ENCODE data around the gene PCBD2. TPM values are rescaled to one million over a fixed set of nuclear protein-coding genes. Genes with fewer than 3 reads are reported as not detected.
"Not testable (repeated sequence)": the region's sequence is repeated elsewhere in the genome, so short reads cannot be mapped to it uniquely, and the experiment has no call there.

Gene PCBD2
- total RNA-seq, 1 donor from 2014 or later, result 4.5 TPM

DNA sequence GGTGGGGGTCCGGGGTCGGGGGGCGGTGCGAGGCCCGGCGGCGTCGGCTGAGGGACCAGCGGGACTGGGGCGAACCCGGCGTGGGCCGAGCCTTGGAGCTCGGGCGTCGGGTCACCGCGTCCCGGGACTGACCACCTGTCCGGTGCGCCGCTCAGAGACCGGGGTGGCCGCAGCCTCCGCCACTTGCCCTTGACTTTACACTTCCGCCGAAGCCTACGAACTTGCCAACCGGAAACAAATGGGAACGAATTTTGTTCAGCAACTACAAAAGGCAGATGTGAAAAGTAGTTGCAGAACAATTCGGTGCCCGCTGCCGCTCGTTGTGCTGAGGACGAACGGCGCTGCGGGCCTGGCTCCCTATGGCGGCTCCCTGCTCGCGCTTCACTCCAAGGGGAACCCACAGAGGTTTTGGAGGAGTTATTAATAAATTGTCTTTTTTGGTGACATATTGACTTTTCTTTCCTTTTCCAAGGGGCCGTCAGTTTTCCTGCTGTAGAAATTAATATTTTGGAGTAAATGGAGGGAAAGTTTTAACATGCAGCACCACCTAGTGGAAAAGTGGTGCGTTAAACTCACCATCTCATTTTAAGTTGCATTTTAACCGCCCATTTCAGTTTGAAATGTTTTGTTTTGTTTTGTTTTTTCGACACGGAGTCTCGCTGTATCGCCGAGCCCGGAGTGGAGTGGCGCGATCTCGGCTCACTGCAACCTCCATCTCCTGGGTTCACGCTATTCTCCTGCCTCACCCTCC lies 490 bp downstream of the PCBD2 start:
- FAIRE-seq (no peak), DNase-seq (ENCODE audit: low spot score in 2 of 2) (peak; percentile 50 to 58)

DNA sequence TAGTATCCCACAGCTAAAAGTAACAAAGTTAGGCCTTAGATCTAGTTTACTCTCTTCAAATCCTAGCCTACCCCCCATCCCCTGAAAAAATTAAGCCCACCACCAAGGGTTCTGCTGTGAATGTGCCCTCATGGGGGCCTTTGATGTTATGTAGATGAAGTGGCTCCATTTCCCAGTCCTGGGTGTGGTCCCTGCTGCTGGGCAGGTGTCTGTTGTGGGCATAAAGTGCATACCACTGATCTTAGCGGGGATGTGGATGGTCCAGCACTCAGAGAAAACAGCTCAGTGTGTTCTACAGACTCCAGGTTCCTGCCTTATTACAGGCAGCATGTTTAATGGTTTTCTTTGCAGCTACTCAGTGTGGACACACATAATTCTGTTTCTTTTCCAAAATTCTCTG lies 1.9 kb downstream of the PCBD2 start:
- DNase-seq (ENCODE audit: low spot score in 2 of 2), result no peak
- FAIRE-seq, result no peak

DNA sequence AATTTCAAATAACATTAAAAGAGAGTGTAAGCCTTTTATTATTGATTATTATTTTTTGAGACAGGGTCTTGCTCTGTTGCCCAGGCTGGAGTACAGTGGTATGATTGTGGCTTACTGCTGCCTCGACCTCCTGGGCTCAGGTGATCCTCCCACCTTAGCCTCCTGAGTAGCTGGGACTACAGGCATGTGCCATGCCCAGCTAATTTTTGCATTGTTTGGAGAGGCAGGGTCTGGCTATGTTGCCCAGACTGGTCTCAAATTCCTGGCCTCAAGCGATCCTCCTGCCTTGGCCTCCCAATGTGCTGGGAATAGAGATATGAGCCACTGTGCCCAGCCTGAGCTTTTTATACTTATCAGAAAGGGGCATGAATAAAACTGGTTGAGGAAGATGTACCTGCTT lies 5.8 kb downstream of the PCBD2 start:
- not testable (repeated sequence) for FAIRE-seq; DNase-seq (ENCODE audit: low spot score in 2 of 2)

DNA sequence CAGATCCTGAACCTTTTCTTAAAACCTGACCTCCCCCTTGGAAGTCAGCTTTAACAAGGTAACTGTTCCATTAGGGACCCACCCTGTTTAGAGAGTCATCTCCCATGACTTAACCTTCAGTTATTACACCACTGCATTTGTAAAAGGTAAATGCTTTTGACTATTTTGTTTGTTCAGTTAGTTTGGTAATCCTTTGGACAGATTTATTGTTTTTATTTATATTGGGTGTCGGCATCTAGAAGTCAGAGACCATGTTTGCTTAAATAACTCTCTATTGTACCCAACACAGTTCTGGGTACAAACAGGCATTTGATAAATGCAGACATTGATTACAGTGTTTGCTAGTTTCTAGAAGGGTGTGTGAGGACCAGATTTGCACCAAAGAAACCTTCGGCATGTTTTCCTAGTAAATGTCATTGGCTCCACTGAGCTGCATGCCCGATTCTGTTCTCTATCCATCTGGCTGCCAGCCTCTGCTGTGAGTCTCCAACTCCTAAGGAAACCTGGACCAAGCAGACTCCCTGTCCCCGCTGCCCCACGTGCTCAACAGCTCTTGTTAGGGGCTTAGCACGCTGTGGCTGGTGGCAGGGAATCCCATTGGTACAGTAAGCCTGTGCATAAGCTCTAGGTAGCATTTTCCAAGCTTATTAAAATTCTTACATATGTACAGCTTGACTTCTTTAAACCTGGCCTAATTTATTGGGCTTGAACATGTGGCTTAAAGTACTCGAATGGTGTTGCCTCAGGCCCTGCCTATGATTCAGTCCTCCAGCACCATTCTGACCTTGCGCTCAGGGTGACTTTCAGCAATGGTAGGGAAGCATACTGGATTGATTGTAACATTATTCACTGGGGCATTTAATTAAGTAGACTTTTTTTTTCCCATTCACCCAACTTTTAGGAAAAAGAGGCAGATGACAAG lies 6.6 kb downstream of the PCBD2 start:
- no peak for FAIRE-seq
- no peak for DNase-seq (ENCODE audit: low spot score in 2 of 2)

DNA sequence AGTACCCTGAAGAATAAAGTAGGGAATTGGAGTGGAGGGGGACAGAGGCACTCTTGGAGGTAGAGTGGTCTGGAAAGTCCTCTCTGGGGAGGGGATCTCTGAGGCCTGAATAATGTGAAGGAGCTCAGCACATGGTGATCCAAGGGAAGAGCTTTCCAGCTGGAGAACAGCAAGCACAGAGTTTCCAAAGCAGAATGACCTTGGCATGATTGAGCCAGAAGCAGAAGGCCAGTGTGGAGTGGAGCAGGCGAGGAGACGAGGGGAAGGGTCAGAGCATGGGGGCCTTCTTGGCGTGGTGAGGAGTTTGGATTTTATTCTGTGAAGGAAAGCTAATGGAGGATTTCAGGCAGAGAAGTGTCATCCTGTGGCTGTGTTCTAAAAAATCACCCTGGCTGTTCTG lies 8.3 kb downstream of the PCBD2 start:
- FAIRE-seq (no peak), DNase-seq (ENCODE audit: low spot score in 2 of 2) (no peak)

DNA sequence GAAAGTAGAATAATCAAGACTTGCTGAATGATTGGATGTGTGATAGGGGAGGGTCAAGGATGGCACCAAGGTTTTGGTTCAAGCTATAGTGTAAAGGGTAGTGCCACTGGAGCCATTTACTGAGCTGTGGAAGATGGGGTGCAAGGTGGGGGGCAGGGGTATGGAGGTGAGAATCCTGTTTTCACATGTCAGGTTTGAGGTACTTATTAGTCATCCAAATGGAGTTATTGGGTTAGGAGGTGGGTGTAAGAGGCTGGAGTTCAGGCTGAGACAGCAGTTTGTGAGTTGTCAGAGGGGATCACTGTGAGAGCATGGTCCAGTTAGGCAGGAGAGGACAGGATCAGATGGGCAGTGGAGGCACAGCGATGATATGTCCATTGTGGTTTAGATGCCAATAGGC lies 8.9 kb downstream of the PCBD2 start:
- DNase-seq (ENCODE audit: low spot score in 2 of 2), result no peak
- no peak for FAIRE-seq

DNA sequence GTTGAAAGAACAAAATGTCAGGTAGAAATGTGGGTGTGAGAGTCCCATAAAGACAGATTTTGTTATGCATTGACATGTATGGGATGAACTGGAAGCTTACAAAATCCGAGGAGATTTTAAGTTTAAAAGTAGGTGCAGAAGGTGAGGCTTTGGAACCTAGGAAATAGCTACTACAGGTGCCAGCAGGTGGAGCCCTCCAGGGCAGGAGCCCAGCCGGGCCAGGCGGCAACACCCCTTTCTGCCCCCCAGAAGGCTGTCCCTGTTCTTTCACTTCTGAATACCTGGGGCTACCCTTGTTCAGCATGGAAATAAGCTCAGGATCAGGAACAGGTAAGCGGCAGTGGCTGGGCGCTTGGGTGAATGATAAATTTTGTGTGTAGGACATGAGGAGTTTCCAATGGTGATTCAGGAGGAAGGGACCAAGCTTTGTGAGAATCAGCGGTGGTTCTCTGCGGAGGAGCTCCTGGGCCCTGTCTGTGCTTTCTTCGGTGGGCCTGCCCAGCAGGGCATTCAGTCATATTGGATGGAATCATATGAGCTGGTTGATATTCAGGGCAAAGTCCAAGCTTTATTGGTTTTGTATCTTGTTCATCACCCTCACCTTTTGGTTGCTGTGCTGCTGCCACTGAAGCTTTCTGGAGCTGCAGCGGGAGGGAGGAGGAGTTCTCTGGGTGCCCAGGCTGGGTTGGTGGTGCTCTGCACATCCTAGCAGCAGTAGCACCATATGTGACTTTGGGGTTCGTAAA lies 12.3 kb downstream of the PCBD2 start:
- DNase-seq (ENCODE audit: low spot score in 2 of 2) (no peak), FAIRE-seq (no peak)

DNA sequence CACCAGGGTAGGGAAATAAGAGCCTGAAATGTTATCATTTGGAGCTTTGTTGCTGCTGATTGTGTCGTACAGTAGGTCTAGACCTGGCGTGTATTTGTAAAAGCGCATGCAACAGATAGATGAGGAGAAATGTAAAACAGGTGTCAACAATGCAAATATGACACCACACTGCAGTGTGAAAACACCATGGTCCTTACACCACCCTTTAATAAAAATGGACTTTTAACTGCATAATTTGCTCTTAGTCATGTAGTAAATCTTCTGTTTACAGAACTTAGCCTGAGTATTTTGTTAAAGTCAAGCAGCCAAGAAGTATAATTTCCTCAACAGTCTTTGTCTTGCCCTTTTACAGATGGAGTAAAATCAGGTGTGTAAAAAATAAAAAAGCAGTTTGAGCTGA lies 13.9 kb downstream of the PCBD2 start:
- FAIRE-seq, result no peak
- no peak for DNase-seq (ENCODE audit: low spot score in 2 of 2)

DNA sequence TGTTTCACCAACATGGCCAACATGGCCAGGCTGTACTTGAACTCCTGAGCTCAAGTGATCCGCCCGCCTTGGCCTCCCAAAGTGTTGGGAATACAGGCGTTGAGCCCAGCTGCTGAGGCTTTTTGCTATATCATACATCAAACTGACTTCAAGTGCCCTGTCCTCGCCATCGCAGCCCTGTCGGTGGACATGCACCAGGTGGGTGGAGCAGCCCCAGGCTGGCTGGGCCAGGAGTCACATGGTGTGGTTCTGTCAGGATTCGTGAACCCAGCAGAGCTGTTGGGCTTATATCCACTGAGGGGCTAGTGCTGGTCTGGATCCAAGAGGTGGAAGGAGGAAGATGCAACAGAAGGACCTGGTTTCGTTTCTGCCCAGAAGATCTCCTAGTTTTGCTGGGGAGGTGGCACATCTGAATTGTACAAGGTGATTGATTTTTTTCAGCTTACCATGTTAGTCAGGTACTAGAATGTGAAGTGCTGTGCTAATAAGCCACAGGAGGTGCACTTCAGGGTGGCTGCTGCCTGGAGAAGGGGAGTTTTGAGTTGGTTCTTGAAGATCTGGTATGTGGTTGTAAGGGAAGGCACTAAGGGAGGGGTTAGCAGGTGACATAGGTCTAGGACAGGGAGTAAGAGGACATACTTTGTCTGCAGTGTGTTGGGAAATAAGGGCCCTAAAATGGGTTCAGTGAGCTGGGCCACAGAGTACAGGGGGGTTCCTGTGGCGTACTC lies 16.1 kb downstream of the PCBD2 start:
- FAIRE-seq (no peak), DNase-seq (ENCODE audit: low spot score in 2 of 2) (no peak)

DNA sequence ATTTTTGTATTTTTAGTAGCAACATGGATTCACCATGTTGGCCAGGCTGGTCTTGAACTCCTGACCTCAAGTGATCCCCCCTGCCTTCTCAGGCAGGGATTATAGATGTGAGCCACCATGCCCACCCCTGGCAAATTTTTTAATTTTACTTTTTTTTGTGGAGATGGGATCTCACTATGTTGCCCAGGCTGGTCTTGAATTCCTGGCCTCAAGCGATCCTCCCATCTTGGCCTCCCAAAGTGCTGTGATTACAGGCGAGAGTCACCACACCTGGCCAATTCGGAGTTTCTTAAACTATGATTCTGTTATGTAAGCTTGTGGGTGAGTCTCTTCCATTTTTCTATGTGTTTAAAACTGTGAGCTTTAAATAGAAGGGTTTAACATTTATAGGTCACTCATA lies 27.6 kb downstream of the PCBD2 start:
- no peak for FAIRE-seq
- no peak for DNase-seq (ENCODE audit: low spot score in 2 of 2)

DNA sequence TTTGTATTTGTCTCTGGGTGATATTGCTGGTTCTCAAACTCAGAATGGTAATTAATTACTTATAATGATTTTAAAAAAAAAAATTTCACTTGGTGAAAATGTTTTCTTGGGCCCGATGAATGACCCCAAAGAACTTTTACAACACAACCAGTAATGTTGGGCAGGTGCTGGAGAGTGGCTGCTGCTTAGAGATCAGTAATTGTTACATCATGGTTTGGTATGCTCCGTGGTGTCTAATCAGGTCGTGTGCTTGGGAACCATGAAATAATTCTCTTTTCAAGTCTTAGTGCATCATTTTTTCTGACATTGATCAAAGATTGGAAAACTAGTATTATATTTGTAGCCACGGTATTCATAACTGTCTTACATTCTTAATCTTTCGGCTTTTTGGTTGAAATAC lies 29.3 kb downstream of the PCBD2 start:
- FAIRE-seq (no peak), DNase-seq (ENCODE audit: low spot score in 2 of 2) (no peak)

DNA sequence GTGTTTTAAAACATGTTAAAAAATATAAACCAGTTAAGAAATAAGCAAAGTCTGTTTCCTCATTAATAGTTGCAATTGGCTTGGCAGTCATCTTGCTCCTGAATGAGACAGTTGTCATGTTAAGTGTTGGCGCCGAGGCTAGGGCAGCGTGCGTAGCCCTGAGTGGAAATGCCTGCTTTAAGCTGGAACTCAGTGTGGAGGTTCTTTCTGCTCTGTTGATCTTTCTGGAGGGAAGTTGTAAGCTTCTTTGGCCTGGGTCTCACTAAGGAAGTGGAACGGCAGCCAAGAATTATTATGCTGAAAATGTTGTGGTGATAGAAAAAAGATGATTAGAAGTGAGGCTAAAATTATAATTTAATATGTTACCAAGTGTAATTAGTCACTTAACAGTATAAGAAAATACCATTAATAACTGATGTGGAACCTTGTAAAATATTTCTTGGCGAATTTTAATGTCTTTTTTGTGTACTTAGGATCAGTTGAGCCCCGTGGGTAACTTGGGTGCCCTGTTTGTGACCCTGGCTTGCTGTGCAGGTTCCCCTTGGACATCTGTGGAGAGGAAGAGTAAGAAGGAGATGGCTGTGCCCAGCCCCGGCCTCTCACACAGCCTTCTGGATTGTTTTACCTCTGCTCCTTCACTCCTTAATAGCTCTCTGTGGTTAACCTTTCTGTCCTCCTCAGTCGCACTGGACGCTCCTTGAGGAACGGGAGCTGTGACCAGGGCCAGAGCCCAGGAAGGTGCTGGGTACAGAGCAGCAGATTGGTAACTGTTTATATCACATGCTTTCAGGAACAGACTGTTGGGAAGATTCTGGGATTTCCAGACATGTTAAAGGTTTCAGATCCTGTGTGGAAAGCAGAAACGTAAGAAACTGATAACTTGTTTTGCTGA lies 31.0 kb downstream of the PCBD2 start:
- FAIRE-seq (no peak), DNase-seq (ENCODE audit: low spot score in 2 of 2) (no peak)

DNA sequence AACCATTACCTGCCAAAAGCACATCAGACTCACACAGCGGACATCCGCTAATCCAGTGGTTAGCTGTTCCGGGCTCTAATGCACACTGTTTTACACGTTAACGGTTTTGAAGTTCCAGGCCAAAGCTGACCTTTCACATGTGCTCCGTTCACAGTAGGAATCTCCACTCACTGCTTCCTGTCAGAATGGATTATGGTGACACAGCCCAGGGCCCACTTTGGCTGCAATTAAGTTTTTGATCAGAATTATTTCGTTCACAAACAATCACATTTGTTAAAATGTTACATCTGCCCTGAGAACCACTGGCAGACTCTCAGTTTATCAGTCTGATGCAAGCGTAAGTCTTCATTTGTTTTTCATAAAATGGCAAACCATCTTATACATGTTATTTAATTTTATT lies 32.6 kb downstream of the PCBD2 start:
- DNase-seq (ENCODE audit: low spot score in 2 of 2), result no peak
- no peak for FAIRE-seq

DNA sequence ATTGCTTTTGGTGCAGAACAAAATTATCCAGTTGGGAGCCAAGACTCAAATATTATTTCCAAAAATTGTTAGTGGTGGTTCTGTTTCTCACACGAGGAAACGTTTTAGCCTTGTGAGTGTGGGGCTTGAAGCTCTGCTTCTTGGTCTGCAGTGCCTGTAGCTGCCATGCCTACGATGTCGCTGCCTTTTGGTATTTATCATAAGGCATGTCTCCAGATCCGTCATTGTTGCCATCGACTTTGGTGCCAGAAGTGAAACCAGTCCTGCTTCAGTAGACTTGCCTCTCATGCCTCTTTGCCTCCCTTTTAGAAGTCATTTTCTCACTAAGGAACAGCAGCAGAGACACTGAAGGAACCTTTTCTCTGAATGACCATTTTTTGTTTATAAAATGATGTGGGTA lies 33.1 kb downstream of the PCBD2 start:
- FAIRE-seq, result no peak

DNA sequence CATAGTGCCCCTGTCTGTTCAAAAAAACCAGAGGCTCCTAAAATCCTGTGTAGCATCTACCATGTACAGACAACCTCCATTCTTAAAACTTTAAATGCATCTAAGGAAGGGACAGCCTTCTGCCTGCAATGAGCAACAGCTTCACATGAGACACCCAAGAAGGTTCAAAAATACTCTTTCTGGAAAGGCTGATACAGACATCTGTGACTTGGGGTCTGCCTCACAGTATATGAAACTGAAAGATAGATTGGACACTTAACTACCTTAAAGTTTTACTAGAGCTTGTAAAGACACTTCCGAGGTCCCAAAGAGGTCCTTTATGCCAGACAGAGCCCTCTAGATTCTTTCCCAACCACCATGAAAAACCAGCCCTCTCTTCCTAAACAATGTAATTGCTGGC lies 34.6 kb downstream of the PCBD2 start:
- no peak for DNase-seq (ENCODE audit: low spot score in 2 of 2)
- FAIRE-seq, result no peak

More for the DNA sequence above, 33.1 kb downstream of the PCBD2 start:
- DNase-seq (ENCODE audit: low spot score in 2 of 2), result no peak

DNA sequence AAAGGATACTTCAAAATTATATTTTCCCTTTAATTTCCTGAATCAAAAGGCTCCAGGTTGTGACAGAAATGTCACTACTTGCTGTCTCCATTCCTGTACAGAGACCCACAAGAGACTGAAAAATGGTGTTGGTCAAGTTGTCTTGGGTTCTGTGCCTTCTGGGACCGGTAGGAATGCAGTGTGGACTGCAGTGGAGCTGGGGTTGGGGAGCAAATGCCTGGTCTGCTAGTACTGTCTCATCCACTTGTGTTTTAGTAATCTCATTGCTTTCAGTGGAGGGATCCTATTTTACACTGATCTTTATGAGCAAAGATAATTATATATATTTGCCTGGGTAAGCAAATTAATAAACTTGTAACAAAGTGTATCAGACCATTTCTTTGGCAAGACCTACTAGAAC lies 38.6 kb downstream of the PCBD2 start:
- DNase-seq (ENCODE audit: low spot score in 2 of 2) (no peak), FAIRE-seq (no peak)

DNA sequence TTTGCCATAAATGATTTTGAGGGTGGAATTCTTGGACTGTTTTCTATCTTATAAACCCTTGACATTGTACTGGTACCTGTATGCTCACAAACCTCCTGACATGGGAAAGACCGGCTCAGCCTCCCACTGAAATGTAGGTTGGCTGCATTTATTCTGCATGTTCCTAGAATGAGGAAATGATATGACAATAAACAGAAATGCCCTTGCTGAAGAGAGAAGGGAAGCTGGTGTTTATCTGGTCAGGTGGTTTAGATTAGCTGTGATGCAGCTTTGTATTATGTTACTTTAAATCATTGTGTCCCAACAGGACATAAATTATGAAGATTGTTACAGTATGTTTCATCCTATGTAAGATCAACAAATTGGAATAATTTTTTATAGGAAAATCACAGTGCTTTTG lies 39.7 kb downstream of the PCBD2 start:
- no peak for DNase-seq (ENCODE audit: low spot score in 2 of 2)

DNA sequence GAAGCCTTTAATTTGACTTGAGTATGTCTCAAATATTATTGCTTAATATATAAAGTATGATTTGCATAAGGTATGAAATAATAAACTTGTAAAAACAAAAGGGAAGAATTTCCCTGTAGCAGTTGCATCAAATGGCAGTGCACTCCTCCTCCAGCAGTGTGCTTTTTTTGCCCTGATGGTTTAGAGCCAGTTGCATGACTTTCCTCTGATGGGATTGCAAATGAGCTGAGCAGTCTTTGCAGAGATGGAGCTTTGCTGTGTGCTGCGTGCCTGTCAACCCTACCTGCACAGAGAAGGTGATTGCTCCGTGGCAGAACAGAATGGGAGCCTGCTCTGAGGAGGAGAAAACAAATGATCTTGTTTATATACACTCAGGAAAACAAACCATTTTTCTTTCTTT lies 40.1 kb downstream of the PCBD2 start:
- FAIRE-seq, result no peak

More for the DNA sequence above, 39.7 kb downstream of the PCBD2 start:
- no peak for FAIRE-seq

DNA sequence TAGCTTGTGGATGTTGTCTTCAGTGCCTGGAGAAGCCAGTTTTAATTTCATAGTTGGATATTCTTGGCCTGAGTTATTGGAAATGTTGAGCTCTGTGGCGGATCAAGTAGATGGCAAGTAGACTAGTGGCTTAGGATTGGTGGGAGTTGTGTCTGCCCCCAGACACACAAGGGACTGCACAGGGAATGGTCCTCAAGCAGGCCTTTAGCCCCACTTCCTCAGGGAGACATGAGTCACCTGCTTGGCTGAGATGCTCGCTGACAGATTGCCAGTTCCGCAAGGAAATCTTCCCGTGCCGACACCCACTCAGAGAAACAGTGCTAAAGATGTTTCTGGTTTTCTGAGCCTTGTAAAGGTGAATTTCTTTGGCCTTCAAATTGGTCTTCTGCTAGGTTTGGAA lies 44.0 kb downstream of the PCBD2 start:
- DNase-seq (ENCODE audit: low spot score in 2 of 2) (no peak), FAIRE-seq (no peak)

More for the DNA sequence above, 40.1 kb downstream of the PCBD2 start:
- no peak for DNase-seq (ENCODE audit: low spot score in 2 of 2)
